ENCODE results near the gene COX7A2. TPM values are rescaled to one million over a fixed set of nuclear protein-coding genes. Genes with fewer than 3 reads are reported as not detected.
A peak's percentile ranks its signal among the peaks of the same experiment; 100 is the strongest.

COX7A2 gene
- total and polyA plus RNA-seq, 3 donors from 2014 or later: 154 to 1,268 (median 167) TPM

DNA sequence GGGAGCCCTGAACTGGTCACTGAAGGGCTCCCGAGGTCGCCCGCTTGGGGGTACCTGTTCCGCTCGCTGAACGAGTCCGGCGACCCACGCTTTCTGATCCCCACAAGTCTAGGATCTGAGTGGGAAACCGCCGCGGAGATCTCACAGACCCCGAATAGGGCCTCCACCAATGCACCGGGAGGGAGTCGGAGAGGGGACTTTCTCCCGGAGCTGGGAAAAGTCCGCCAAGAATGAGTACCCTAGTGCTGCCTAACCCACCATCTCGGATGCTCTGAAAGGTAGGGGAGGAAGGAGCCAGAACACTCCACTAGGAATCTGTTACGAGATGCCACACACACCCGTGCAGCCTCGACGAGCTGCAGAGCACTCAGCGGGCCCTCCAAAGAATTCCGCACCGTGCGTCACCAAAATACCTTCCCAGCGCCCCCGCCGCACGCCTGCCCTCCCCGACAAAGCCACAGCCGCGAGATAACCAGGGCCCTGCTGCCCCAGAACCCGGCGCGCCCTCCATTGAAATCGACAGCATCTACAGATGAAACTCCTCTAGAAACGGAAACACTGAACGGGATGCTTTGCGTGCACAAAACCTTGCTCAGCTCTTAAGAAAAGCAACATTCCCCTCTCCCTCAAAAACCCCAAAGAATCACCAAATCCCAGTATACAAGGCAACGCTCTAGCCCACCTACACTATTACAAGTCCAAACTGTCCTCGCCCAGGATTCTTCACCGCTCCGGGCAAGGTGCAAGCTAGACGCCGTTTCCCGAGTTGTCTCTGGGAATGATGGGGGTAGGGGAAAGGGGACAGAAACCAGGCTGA is 38.4 kb downstream of the COX7A2 start:
- WGBS, 2 donors: 1% methylated on average over 28 to 42 of the region's 47 CpGs
- Histone ChIP-seq H3K36me3 (ENCODE audit: low read depth, missing control alignments) (no peaks in the 10 kb centered on the region), H3K9me3 (no peaks in the 10 kb centered on the region), H3K27ac (peak overlapping the region; percentile 28 to 67), H3K4me1 (peaks cover 18% of the 10 kb centered on the region), H3K4me3 (peak overlapping the region; percentile 51 to 71), H3K27me3 (no peaks in the 10 kb centered on the region)
- no peak for DNase-seq
- intact Hi-C loops (cut with DNase I; ENCODE audit: low total_unique reads): loop anchor here (10.0 kb wide), 2 partner anchors 790 to 1460 kb away; no protein-coding TSS in a partner anchor
- TF ChIP-seq, protein P1, sequence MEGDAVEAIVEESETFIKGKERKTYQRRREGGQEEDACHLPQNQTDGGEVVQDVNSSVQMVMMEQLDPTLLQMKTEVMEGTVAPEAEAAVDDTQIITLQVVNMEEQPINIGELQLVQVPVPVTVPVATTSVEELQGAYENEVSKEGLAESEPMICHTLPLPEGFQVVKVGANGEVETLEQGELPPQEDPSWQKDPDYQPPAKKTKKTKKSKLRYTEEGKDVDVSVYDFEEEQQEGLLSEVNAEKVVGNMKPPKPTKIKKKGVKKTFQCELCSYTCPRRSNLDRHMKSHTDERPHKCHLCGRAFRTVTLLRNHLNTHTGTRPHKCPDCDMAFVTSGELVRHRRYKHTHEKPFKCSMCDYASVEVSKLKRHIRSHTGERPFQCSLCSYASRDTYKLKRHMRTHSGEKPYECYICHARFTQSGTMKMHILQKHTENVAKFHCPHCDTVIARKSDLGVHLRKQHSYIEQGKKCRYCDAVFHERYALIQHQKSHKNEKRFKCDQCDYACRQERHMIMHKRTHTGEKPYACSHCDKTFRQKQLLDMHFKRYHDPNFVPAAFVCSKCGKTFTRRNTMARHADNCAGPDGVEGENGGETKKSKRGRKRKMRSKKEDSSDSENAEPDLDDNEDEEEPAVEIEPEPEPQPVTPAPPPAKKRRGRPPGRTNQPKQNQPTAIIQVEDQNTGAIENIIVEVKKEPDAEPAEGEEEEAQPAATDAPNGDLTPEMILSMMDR (IDR thresholded peaks at IDR 0.05): no peak
- no peak for TF ChIP-seq POLR2A (IDR thresholded peaks at IDR 0.05)

DNA sequence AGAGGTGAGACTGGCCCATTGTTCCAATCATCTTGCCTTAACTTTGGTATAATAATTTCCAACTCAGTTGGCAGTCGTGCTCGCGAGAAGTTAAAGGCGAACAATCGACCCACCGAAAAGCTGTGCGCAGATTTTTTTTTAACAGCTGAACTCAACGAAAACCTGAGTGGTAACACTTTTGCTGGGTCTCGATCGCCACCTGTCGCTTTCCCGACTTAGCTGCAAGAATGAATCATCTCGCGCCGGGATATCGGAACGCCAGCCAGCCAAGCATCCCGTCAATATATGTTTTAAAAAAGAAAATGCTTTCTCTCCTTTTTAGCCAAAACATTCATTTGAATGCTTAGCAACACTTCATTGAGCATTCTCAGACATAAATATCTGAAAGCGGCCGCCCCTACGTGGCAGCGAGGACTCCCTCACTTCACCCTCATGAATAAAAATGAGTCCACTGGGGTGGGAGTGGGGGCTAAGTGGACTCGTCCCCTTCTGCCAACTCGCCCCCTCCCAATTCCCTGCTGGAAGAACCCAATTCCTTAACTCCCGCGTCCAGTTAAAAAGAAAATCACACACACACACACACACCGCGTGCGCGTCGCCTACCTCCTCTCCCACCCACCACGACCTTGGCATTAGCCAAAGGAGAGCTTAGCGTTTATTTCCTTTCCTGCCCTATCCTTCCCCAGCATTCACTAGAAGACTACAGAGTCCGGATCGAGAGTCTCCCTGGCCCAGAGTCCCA is 39.2 kb downstream of the COX7A2 start:
- TF ChIP-seq, protein P1 (IDR thresholded peaks at IDR 0.05): peak; percentile 43 to 75 (median 58)
- no peak for TF ChIP-seq POLR2A (IDR thresholded peaks at IDR 0.05)
- Histone ChIP-seq H3K9me3 (no peaks in the 10 kb centered on the region), H3K4me3 (peak overlapping the region; percentile 51 to 71), H3K27ac (peak overlapping the region; percentile 28 to 67), H3K4me1 (peaks cover 18% of the 10 kb centered on the region), H3K27me3 (no peaks in the 10 kb centered on the region), H3K36me3 (ENCODE audit: low read depth, missing control alignments) (no peaks in the 10 kb centered on the region)
- 1% methylated on average over 35 of the region's 35 CpGs for WGBS, 2 donors
- DNase-seq: peak; percentile 84
- intact Hi-C loops (cut with DNase I; ENCODE audit: low total_unique reads): loop anchor here (10.0 kb wide), 2 partner anchors 790 to 1460 kb away; no protein-coding TSS in a partner anchor

DNA sequence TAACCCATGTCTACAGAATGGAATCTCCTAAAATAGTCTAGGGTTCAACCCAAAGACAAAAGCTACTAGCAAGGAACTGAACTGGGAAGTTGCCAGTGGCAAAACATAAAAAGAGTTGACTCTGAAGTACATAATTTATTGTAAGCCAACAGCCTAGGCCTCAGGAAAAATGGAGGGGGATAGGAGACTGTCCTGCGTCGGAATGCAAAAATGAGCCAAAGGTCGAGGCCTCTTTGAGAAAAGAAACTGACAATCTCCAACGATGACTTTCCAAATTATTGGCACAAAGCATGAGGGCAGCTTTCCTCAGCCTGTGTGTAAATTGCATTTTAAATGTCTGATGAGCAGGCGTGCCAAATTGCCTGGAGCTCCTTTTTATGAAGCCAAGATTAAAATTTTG is 39.9 kb downstream of the COX7A2 start:
- Histone ChIP-seq H3K27ac (no peak overlapping the region), H3K36me3 (ENCODE audit: low read depth, missing control alignments) (no peaks in the 10 kb centered on the region), H3K27me3 (no peaks in the 10 kb centered on the region), H3K4me3 (no peak overlapping the region), H3K4me1 (peaks cover 14% of the 10 kb centered on the region), H3K9me3 (no peaks in the 10 kb centered on the region)
- TF ChIP-seq POLR2A (IDR thresholded peaks at IDR 0.05): no peak
- TF ChIP-seq, protein P1 (IDR thresholded peaks at IDR 0.05): no peak
- intact Hi-C loops (cut with DNase I; ENCODE audit: low total_unique reads): loop anchor here (10.0 kb wide), 2 partner anchors 789 to 1459 kb away; no protein-coding TSS in a partner anchor
- no peak for DNase-seq
- 8 to 26% methylated on average over 5 of the region's 5 CpGs for WGBS, 2 donors

DNA sequence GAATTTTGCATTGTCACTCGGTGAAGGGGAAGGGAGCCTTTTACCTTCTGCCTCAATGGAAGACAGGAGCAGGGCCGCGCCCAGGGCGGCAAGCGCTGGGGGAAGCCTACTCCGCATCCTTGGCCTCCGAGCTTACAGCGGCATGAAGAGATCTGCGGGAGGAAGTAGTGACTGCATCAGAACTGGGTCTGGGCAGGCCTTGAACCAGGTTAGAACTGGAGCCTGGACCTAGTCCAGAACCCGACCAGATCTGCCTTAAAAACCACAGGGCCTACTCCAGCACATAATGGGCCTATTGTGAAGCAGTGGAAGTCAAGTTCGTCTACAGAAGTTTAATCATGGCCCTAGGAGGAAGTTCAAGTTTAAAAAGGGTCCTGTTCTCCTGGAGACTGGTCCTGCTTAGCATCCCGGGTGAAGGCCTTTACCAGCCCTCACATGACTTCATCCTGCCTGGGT is 40.9 kb downstream of the COX7A2 start:
- peaks cover 8% of the 10 kb centered on the region for H3K4me1 ChIP-seq
- intact Hi-C loops (cut with DNase I; ENCODE audit: low total_unique reads): loop anchor here (10.0 kb wide), 2 partner anchors 788 to 1458 kb away; no protein-coding TSS in a partner anchor
- no peak for DNase-seq
- no peaks in the 10 kb centered on the region for H3K27me3 ChIP-seq
- H3K4me3 ChIP-seq: peak overlapping the region in 1 of 2 donors; percentile 1
- TF ChIP-seq POLR2A (IDR thresholded peaks at IDR 0.05): no peak
- TF ChIP-seq, protein P1 (IDR thresholded peaks at IDR 0.05): no peak
- H3K9me3 ChIP-seq: no peaks in the 10 kb centered on the region
- 59 to 61% methylated on average over 11 to 12 of the region's 12 CpGs for WGBS, 2 donors
- no peaks in the 10 kb centered on the region for H3K36me3 ChIP-seq (ENCODE audit: low read depth, missing control alignments)
- no peak overlapping the region for H3K27ac ChIP-seq
